Measurements from ENCODE around the gene ADGRB2. TPM values are rescaled to one million over a fixed set of nuclear protein-coding genes. Genes with fewer than 3 reads are reported as not detected.

ADGRB2 gene
- polyA plus RNA-seq, 4 donors = 4.8 to 43.7 (median 11.6) TPM

GRCh38 chr1:31781138-31781755 is 17.1 kb upstream of the ADGRB2 start:
- Histone ChIP-seq H3K9me3 (ENCODE audit: control insufficient read depth in 2 of 2, insufficient read depth in 1 of 2, low read depth in 1 of 2, low read length in 1 of 2) (no peaks in the 10 kb centered on the region), H3K4me1 (ENCODE audit: control insufficient read depth in 3 of 3, insufficient read depth in 2 of 3, low read depth in 1 of 3, low read length in 2 of 3) (peaks cover 0 to 18% (median 6%) of the 10 kb centered on the region in 3 donors), H3K4me3 (ENCODE audit: low read depth in 1 of 3, low read length in 3 of 3) (no peak overlapping the region), H3K27me3 (ENCODE audit: control insufficient read depth in 3 of 3, insufficient read depth in 3 of 3, low read length in 3 of 3) (peaks cover 0 to 16% (median 0%) of the 10 kb centered on the region in 3 donors), H3K27ac (ENCODE audit: low read depth in 1 of 3, low read length in 2 of 3) (no peak overlapping the region), H3K36me3 (ENCODE audit: control insufficient read depth in 3 of 3, insufficient read depth in 2 of 3, low read depth in 1 of 3, low read length in 3 of 3) (no peaks in the 10 kb centered on the region)
- no peak for DNase-seq
- WGBS, 3 donors = 55 to 64% (median 61%) methylated on average over 7 of the region's 7 CpGs
- FAIRE-seq = no peak

- Histone ChIP-seq H3K4me3 (ENCODE audit: low read depth in 1 of 3, low read length in 3 of 3) (no peak overlapping the region), H3K9me3 (ENCODE audit: control insufficient read depth in 2 of 2, insufficient read depth in 1 of 2, low read depth in 1 of 2, low read length in 1 of 2) (no peaks in the 10 kb centered on the region), H3K36me3 (ENCODE audit: control insufficient read depth in 3 of 3, insufficient read depth in 2 of 3, low read depth in 1 of 3, low read length in 3 of 3) (no peaks in the 10 kb centered on the region), H3K4me1 (ENCODE audit: control insufficient read depth in 3 of 3, insufficient read depth in 2 of 3, low read depth in 1 of 3, low read length in 2 of 3) (peaks cover 0 to 18% (median 6%) of the 10 kb centered on the region in 3 donors), H3K27ac (ENCODE audit: low read depth in 1 of 3, low read length in 2 of 3) (no peak overlapping the region), H3K27me3 (ENCODE audit: control insufficient read depth in 3 of 3, insufficient read depth in 3 of 3, low read length in 3 of 3) (peaks cover 0 to 22% (median 0%) of the 10 kb centered on the region in 3 donors)
- WGBS, 3 donors = 66 to 82% (median 79%) methylated on average over 2 of the region's 2 CpGs
- FAIRE-seq (no peak), DNase-seq (no peak)
Measured at GRCh38 chr1:31780632-31781031, 16.5 kb upstream of the ADGRB2 start.

- H3K4me3 ChIP-seq (ENCODE audit: low read depth in 1 of 3, low read length in 3 of 3) = no peak overlapping the region
- no peaks in the 10 kb centered on the region for H3K36me3 ChIP-seq (ENCODE audit: control insufficient read depth in 3 of 3, insufficient read depth in 2 of 3, low read depth in 1 of 3, low read length in 3 of 3)
- H3K27me3 ChIP-seq (ENCODE audit: control insufficient read depth in 3 of 3, insufficient read depth in 3 of 3, low read length in 3 of 3) = peaks cover 0 to 31% (median 8%) of the 10 kb centered on the region in 3 donors
- no peaks in the 10 kb centered on the region for H3K9me3 ChIP-seq (ENCODE audit: control insufficient read depth in 2 of 2, insufficient read depth in 1 of 2, low read depth in 1 of 2, low read length in 1 of 2)
- FAIRE-seq = no peak
- peaks cover 0 to 18% (median 6%) of the 10 kb centered on the region in 3 donors for H3K4me1 ChIP-seq (ENCODE audit: control insufficient read depth in 3 of 3, insufficient read depth in 2 of 3, low read depth in 1 of 3, low read length in 2 of 3)
- H3K27ac ChIP-seq (ENCODE audit: low read depth in 1 of 3, low read length in 2 of 3) = no peak overlapping the region
- WGBS, 3 donors = 89 to 92% (median 90%) methylated on average over 9 of the region's 9 CpGs
- DNase-seq = no peak
Measured at GRCh38 chr1:31779687-31780086, 15.5 kb upstream of the ADGRB2 start.

GRCh38 chr1:31778763-31779488 is 14.8 kb upstream of the ADGRB2 start:
- H3K9me3 ChIP-seq (ENCODE audit: control insufficient read depth in 2 of 2, insufficient read depth in 1 of 2, low read depth in 1 of 2, low read length in 1 of 2) = no peaks in the 10 kb centered on the region
- no peak for FAIRE-seq
- no peak for DNase-seq
- H3K4me1 ChIP-seq (ENCODE audit: control insufficient read depth in 3 of 3, insufficient read depth in 2 of 3, low read depth in 1 of 3, low read length in 2 of 3) = peaks cover 0 to 18% (median 6%) of the 10 kb centered on the region in 3 donors
- no peak overlapping the region for H3K27ac ChIP-seq (ENCODE audit: low read depth in 1 of 3, low read length in 2 of 3)
- H3K36me3 ChIP-seq (ENCODE audit: control insufficient read depth in 3 of 3, insufficient read depth in 2 of 3, low read depth in 1 of 3, low read length in 3 of 3) = no peaks in the 10 kb centered on the region
- peaks cover 4 to 39% (median 12%) of the 10 kb centered on the region in 3 donors for H3K27me3 ChIP-seq (ENCODE audit: control insufficient read depth in 3 of 3, insufficient read depth in 3 of 3, low read length in 3 of 3)
- no peak overlapping the region for H3K4me3 ChIP-seq (ENCODE audit: low read depth in 1 of 3, low read length in 3 of 3)
- 88 to 92% (median 90%) methylated on average over 11 of the region's 11 CpGs for WGBS, 3 donors

- Histone ChIP-seq H3K27ac (ENCODE audit: low read depth in 1 of 3, low read length in 2 of 3) (no peak overlapping the region), H3K9me3 (ENCODE audit: control insufficient read depth in 2 of 2, insufficient read depth in 1 of 2, low read depth in 1 of 2, low read length in 1 of 2) (no peaks in the 10 kb centered on the region), H3K4me3 (ENCODE audit: low read depth in 1 of 3, low read length in 3 of 3) (no peak overlapping the region), H3K27me3 (ENCODE audit: control insufficient read depth in 3 of 3, insufficient read depth in 3 of 3, low read length in 3 of 3) (peaks cover 4 to 63% (median 27%) of the 10 kb centered on the region in 3 donors), H3K36me3 (ENCODE audit: control insufficient read depth in 3 of 3, insufficient read depth in 2 of 3, low read depth in 1 of 3, low read length in 3 of 3) (no peaks in the 10 kb centered on the region), H3K4me1 (ENCODE audit: control insufficient read depth in 3 of 3, insufficient read depth in 2 of 3, low read depth in 1 of 3, low read length in 2 of 3) (peaks cover 0 to 21% (median 4%) of the 10 kb centered on the region in 3 donors)
- DNase-seq (no peak), FAIRE-seq (no peak)
- WGBS, 3 donors = 68 to 78% (median 70%) methylated on average over 3 of the region's 3 CpGs
Measured at GRCh38 chr1:31776516-31776915, 12.4 kb upstream of the ADGRB2 start.

GRCh38 chr1:31776032-31776431 is 11.9 kb upstream of the ADGRB2 start:
- H3K27me3 ChIP-seq (ENCODE audit: control insufficient read depth in 3 of 3, insufficient read depth in 3 of 3, low read length in 3 of 3) = peaks cover 4 to 68% (median 31%) of the 10 kb centered on the region in 3 donors
- H3K27ac ChIP-seq (ENCODE audit: low read depth in 1 of 3, low read length in 2 of 3) = no peak overlapping the region
- H3K4me1 ChIP-seq (ENCODE audit: control insufficient read depth in 3 of 3, insufficient read depth in 2 of 3, low read depth in 1 of 3, low read length in 2 of 3) = peaks cover 0 to 16% (median 0%) of the 10 kb centered on the region in 3 donors
- FAIRE-seq = no peak
- 76 to 89% (median 86%) methylated on average over 5 of the region's 5 CpGs for WGBS, 3 donors
- H3K9me3 ChIP-seq (ENCODE audit: control insufficient read depth in 2 of 2, insufficient read depth in 1 of 2, low read depth in 1 of 2, low read length in 1 of 2) = no peaks in the 10 kb centered on the region
- no peak for DNase-seq
- H3K4me3 ChIP-seq (ENCODE audit: low read depth in 1 of 3, low read length in 3 of 3) = no peak overlapping the region
- no peaks in the 10 kb centered on the region for H3K36me3 ChIP-seq (ENCODE audit: control insufficient read depth in 3 of 3, insufficient read depth in 2 of 3, low read depth in 1 of 3, low read length in 3 of 3)

- no peaks in the 10 kb centered on the region for H3K36me3 ChIP-seq (ENCODE audit: control insufficient read depth in 3 of 3, insufficient read depth in 2 of 3, low read depth in 1 of 3, low read length in 3 of 3)
- H3K4me1 ChIP-seq (ENCODE audit: control insufficient read depth in 3 of 3, insufficient read depth in 2 of 3, low read depth in 1 of 3, low read length in 2 of 3) = peaks cover 0 to 17% (median 0%) of the 10 kb centered on the region in 3 donors
- H3K9me3 ChIP-seq (ENCODE audit: control insufficient read depth in 2 of 2, insufficient read depth in 1 of 2, low read depth in 1 of 2, low read length in 1 of 2) = no peaks in the 10 kb centered on the region
- 72 to 79% (median 75%) methylated on average over 10 of the region's 10 CpGs for WGBS, 3 donors
- peaks cover 4 to 73% (median 31%) of the 10 kb centered on the region in 3 donors for H3K27me3 ChIP-seq (ENCODE audit: control insufficient read depth in 3 of 3, insufficient read depth in 3 of 3, low read length in 3 of 3)
- H3K4me3 ChIP-seq (ENCODE audit: low read depth in 1 of 3, low read length in 3 of 3) = no peak overlapping the region
- H3K27ac ChIP-seq (ENCODE audit: low read depth in 1 of 3, low read length in 2 of 3) = no peak overlapping the region
- DNase-seq (no peak), FAIRE-seq (no peak)
Measured at GRCh38 chr1:31775210-31775999, 11.3 kb upstream of the ADGRB2 start.

GRCh38 chr1:31774495-31774894 is 10.4 kb upstream of the ADGRB2 start:
- Histone ChIP-seq H3K27me3 (ENCODE audit: control insufficient read depth in 3 of 3, insufficient read depth in 3 of 3, low read length in 3 of 3) (peaks cover 4 to 73% (median 31%) of the 10 kb centered on the region in 3 donors), H3K36me3 (ENCODE audit: control insufficient read depth in 3 of 3, insufficient read depth in 2 of 3, low read depth in 1 of 3, low read length in 3 of 3) (no peaks in the 10 kb centered on the region), H3K27ac (ENCODE audit: low read depth in 1 of 3, low read length in 2 of 3) (no peak overlapping the region), H3K4me1 (ENCODE audit: control insufficient read depth in 3 of 3, insufficient read depth in 2 of 3, low read depth in 1 of 3, low read length in 2 of 3) (peaks cover 0 to 26% (median 0%) of the 10 kb centered on the region in 3 donors), H3K4me3 (ENCODE audit: low read depth in 1 of 3, low read length in 3 of 3) (no peak overlapping the region), H3K9me3 (ENCODE audit: control insufficient read depth in 2 of 2, insufficient read depth in 1 of 2, low read depth in 1 of 2, low read length in 1 of 2) (no peaks in the 10 kb centered on the region)
- DNase-seq = no peak
- 70 to 86% (median 75%) methylated on average over 3 of the region's 3 CpGs for WGBS, 3 donors
- no peak for FAIRE-seq

All from small intestine (tissue), 7 donors.